Measurements from ENCODE around the gene NFATC3. TPM values are rescaled to one million over a fixed set of nuclear protein-coding genes. Genes with fewer than 3 reads are reported as not detected.

The NFATC3 gene
- total RNA-seq, 2 donors from 2014 or later: 51.1 to 56.7 TPM

- Histone ChIP-seq H3K4me1 (ENCODE audit: control insufficient read depth in 1 of 2, low read depth in 2 of 2) (no peaks in the 10 kb centered on the region), H3K36me3 (peaks cover 3% of the 10 kb centered on the region), H3K27ac (no peak overlapping the region), H3K9me3 (no peaks in the 10 kb centered on the region), H3K4me3 (no peak overlapping the region), H3K27me3 (replicated peaks; ENCODE audit: insufficient read depth) (no peaks in the 10 kb centered on the region)
- TF ChIP-seq CTCF (IDR thresholded peaks at IDR 0.05): no peak
- DNase-seq (ENCODE audit: low spot score): no peak
- no peak for ATAC-seq (ENCODE audit: insufficient number of reproducible peaks, low FRiP score, low read depth)
Observed at GRCh38 chr16:68166264-68166663, 81.1 kb downstream of the NFATC3 start.

GRCh38 chr16:68179196-68179795, 94.1 kb downstream of the NFATC3 start:
- Histone ChIP-seq H3K4me1 (ENCODE audit: control insufficient read depth in 1 of 2, low read depth in 2 of 2) (no peaks in the 10 kb centered on the region), H3K36me3 (peaks cover 21% of the 10 kb centered on the region), H3K4me3 (no peak overlapping the region), H3K27ac (no peak overlapping the region), H3K9me3 (no peaks in the 10 kb centered on the region), H3K27me3 (replicated peaks; ENCODE audit: insufficient read depth) (no peaks in the 10 kb centered on the region)
- ATAC-seq (ENCODE audit: insufficient number of reproducible peaks, low FRiP score, low read depth) (no peak), DNase-seq (ENCODE audit: low spot score) (no peak)
- TF ChIP-seq CTCF (IDR thresholded peaks at IDR 0.05): no peak

GRCh38 chr16:68179855-68180254, 94.7 kb downstream of the NFATC3 start:
- no peak for TF ChIP-seq CTCF (IDR thresholded peaks at IDR 0.05)
- no peak for ATAC-seq (ENCODE audit: insufficient number of reproducible peaks, low FRiP score, low read depth)
- no peaks in the 10 kb centered on the region for H3K27me3 ChIP-seq (replicated peaks; ENCODE audit: insufficient read depth)
- peaks cover 21% of the 10 kb centered on the region for H3K36me3 ChIP-seq
- no peak overlapping the region for H3K4me3 ChIP-seq
- H3K4me1 ChIP-seq (ENCODE audit: control insufficient read depth in 1 of 2, low read depth in 2 of 2): no peaks in the 10 kb centered on the region
- no peaks in the 10 kb centered on the region for H3K9me3 ChIP-seq
- H3K27ac ChIP-seq: no peak overlapping the region
- DNase-seq (ENCODE audit: low spot score): no peak

- DNase-seq (ENCODE audit: low spot score) (no peak), ATAC-seq (ENCODE audit: insufficient number of reproducible peaks, low FRiP score, low read depth) (no peak)
- no peaks in the 10 kb centered on the region for H3K9me3 ChIP-seq
- H3K4me3 ChIP-seq: no peak overlapping the region
- H3K4me1 ChIP-seq (ENCODE audit: control insufficient read depth in 1 of 2, low read depth in 2 of 2): no peaks in the 10 kb centered on the region
- no peak overlapping the region for H3K27ac ChIP-seq
- H3K36me3 ChIP-seq: peaks cover 25% of the 10 kb centered on the region
- no peaks in the 10 kb centered on the region for H3K27me3 ChIP-seq (replicated peaks; ENCODE audit: insufficient read depth)
- TF ChIP-seq CTCF (IDR thresholded peaks at IDR 0.05): no peak
Observed at GRCh38 chr16:68183046-68183445, 97.9 kb downstream of the NFATC3 start.

GRCh38 chr16:68186877-68187276, 101.7 kb downstream of the NFATC3 start:
- Histone ChIP-seq H3K4me1 (ENCODE audit: control insufficient read depth in 1 of 2, low read depth in 2 of 2) (no peaks in the 10 kb centered on the region), H3K4me3 (no peak overlapping the region), H3K27me3 (replicated peaks; ENCODE audit: insufficient read depth) (no peaks in the 10 kb centered on the region), H3K27ac (no peak overlapping the region), H3K9me3 (no peaks in the 10 kb centered on the region), H3K36me3 (peaks cover 27% of the 10 kb centered on the region)
- no peak for ATAC-seq (ENCODE audit: insufficient number of reproducible peaks, low FRiP score, low read depth)
- TF ChIP-seq CTCF (IDR thresholded peaks at IDR 0.05): no peak
- no peak for DNase-seq (ENCODE audit: low spot score)

Data from thoracic aorta (tissue), 2 donors.